HepG2 (cell line): Measurements from ENCODE around the gene TTLL1. TPM values are rescaled to one million over a fixed set of nuclear protein-coding genes. Genes with fewer than 3 reads are reported as not detected.

Experiments used
- ATAC-seq: fragments of 200-7000 bp; cut with Tn5 transposase; 3 replicates; pipeline ENCODE4 v1.9.1; 2020; ENCODE audit warnings: mild to moderate bottlenecking, moderate library complexity
- BruUV-seq: library from RNA; stranded (reverse); fragments of 400-500 nt; replicated peaks from 2 replicates; lab custom pipeline; 2021; lab: Mats Ljungman, UMichigan
- CTCF ChIA-PET: fragments of 300-600 bp; formaldehyde crosslinking; extraction: SDS; loops from one replicate; lab custom pipeline; 2021; ENCODE audit warnings: low total read pairs, inconsistent platforms, low intra/inter-chr PET ratio; lab: Yijun Ruan, JAX
- POLR2A ChIA-PET: fragments of 350-600 bp; sonication (Branson Sonifier 250); formaldehyde crosslinking; loops from one replicate; lab custom pipeline; 2020; ENCODE audit warnings: antibody characterized with exemption, inconsistent platforms; lab: Yijun Ruan, JAX
- DNase-seq: peaks from one replicate; pipeline ENCODE4 v3.0.0-alpha.2; 2015; ENCODE audit warnings: low spot score
- FAIRE-seq: peaks from 3 replicates; lab custom pipeline; 2011; peaks lifted over from hg19 to GRCh38; lab: Jason Lieb, UNC
- H2AFZ ChIP-seq: one replicate; pipeline ENCODE4 v1.6.1; 2011; ENCODE audit warnings: low read length, inconsistent platforms
- H3K27ac ChIP-seq: fragments of 300-600 bp; 3 replicates; pipeline ENCODE4 v1.8.0; 2011; ENCODE audit warnings: mixed run types, mild to moderate bottlenecking, mixed read lengths, low read length, inconsistent platforms; ENCODE audit not compliant: insufficient read depth; ENCODE audit errors: extremely low read length
- H3K27me3 ChIP-seq, 2 experiments: fragments of 200-600 bp in 1 of 2; 2 replicates in 1 of 2; 3 replicates in 1 of 2; pipeline versions ENCODE4 v1.6.0 to v1.8.0; 2011; ENCODE audit warnings: low read length in 2 of 2, mild to moderate bottlenecking in 2 of 2, moderate library complexity in 2 of 2, inconsistent platforms in 1 of 2; ENCODE audit not compliant: insufficient read depth in 2 of 2, control insufficient read depth in 1 of 2
- H3K36me3 ChIP-seq, 2 experiments: fragments of 200-600 bp in 1 of 2; replicated peaks in 1 of 2; 2 replicates in 1 of 2; 3 replicates in 1 of 2; pipeline versions ENCODE4 v1.5.1 to v1.8.0; 2011; ENCODE audit warnings: low read length in 2 of 2, inconsistent platforms in 1 of 2; ENCODE audit not compliant: insufficient read depth in 2 of 2, control insufficient read depth in 1 of 2
- H3K4me1 ChIP-seq: 2 replicates; pipeline ENCODE4 v1.5.1; 2012; ENCODE audit warnings: low read length, inconsistent platforms; ENCODE audit not compliant: insufficient read depth
- H3K4me2 ChIP-seq: 2 replicates; pipeline ENCODE4 v1.6.0; 2011; ENCODE audit warnings: low read depth, low read length, inconsistent platforms
- H3K4me3 ChIP-seq, 3 experiments: fragments of 200-600 bp in 1 of 3; sonication (generic), shearing (Covaris generic) in 1 of 3; replicated peaks in 1 of 3; 2 replicates each; pipeline ENCODE4 v1.5.1; 2011 to 2016; ENCODE audit warnings: low read length in 3 of 3, inconsistent platforms in 2 of 3, low read depth in 2 of 3, mild to moderate bottlenecking in 2 of 3, control low read depth in 1 of 3, mixed read lengths in 1 of 3; ENCODE audit not compliant: insufficient read depth in 1 of 3
- H3K79me2 ChIP-seq: one replicate; pipeline ENCODE4 v1.6.1; 2011; ENCODE audit warnings: low read length, inconsistent platforms; ENCODE audit not compliant: insufficient read depth
- H3K9ac ChIP-seq: 2 replicates; pipeline ENCODE4 v1.6.0; 2011; ENCODE audit warnings: mild to moderate bottlenecking, low read depth, low read length, inconsistent platforms; ENCODE audit not compliant: insufficient read depth
- H3K9me3 ChIP-seq: 2 replicates; pipeline ENCODE4 v1.5.1; 2012; ENCODE audit warnings: mild to moderate bottlenecking, low read length
- H4K20me1 ChIP-seq: 2 replicates; pipeline ENCODE4 v1.6.0; 2011; ENCODE audit warnings: inconsistent platforms, mild to moderate bottlenecking, low read length, moderate library complexity; ENCODE audit not compliant: insufficient read depth
- ATM ChIP-seq: fragments of 450-650 bp; IDR thresholded peaks from 2 replicates; pipeline ENCODE4 v1.7.1; 2017; ENCODE audit warnings: mild to moderate bottlenecking, borderline replicate concordance
- KDM5A ChIP-seq: fragments of 200-600 bp; sonication (generic); IDR thresholded peaks from 2 replicates; pipeline ENCODE4 v1.7.0; 2018; ENCODE audit warnings: antibody characterized with exemption, mild to moderate bottlenecking, low read length, borderline replicate concordance
- PRMT3 ChIP-seq: sonication (generic); formaldehyde crosslinking; IDR thresholded peaks from 2 replicates; pipeline ENCODE4 v1.8.1; 2022; ENCODE audit warnings: low read depth, mild to moderate bottlenecking, moderate library complexity, missing genetic modification reagents, borderline replicate concordance
- ZFP62 ChIP-seq: sonication (generic); formaldehyde crosslinking; IDR thresholded peaks from 2 replicates; pipeline ENCODE4 v1.4.0; 2020; ENCODE audit warnings: missing genetic modification reagents
- ZNF333 ChIP-seq: sonication (generic); formaldehyde crosslinking; IDR thresholded peaks from 2 replicates; pipeline ENCODE4 v1.4.0; 2020; ENCODE audit warnings: mild to moderate bottlenecking, missing genetic modification reagents, borderline replicate concordance
- ZNF562 ChIP-seq: sonication (generic); formaldehyde crosslinking; IDR thresholded peaks from 2 replicates; pipeline ENCODE4 v1.8.0; 2022; ENCODE audit warnings: missing genetic modification reagents, borderline replicate concordance
- WGBS: methylation state at CpG from one replicate; pipeline ENCODE4 v1.1.6; 2017; ENCODE audit warnings: low lambda C conversion rate; 5-methylcytosine and 5-hydroxymethylcytosine counted together
- in situ Hi-C: cut with HindIII; loops from 2 replicates; pipeline ENCODE4 v1.10.0; 2017; ENCODE audit warnings: low pct_unique_long_range_greater_than_20kb; ENCODE audit not compliant: extremely low pct_ligation_motif_present
- intact Hi-C: fragments of 100-400 bp; cut with micrococcal nuclease; formaldehyde crosslinking; loops from one replicate; pipeline ENCODE4 v1.10.0; 2022; ENCODE audit not compliant: unreplicated experiment
- polyA plus RNA-seq, 8 experiments: library from polyadenylated mRNA; depleted of rRNA in 3 of 8; stranded (reverse) in 7 of 8; unstranded in 1 of 8; fragments of >200 nt; fragmentation: Illumina TruSeq in 4 of 8; extraction: Trizol in 4 of 8; gene quantifications; 2 replicates each; pipeline versions ENCODE4 v1.2.1 to v1.2.3, GENCODE V29; 2011 to 2016; ENCODE audit warnings: low read depth in 4 of 8, missing spikeins in 1 of 8, mixed read lengths in 1 of 8; ENCODE audit not compliant: insufficient read depth in 1 of 8
- total RNA-seq, 5 experiments: library from RNA; depleted of rRNA; stranded (reverse); fragments of >200 nt; fragmentation: Illumina TruSeq; extraction: Trizol; gene quantifications; 2 replicates each; pipeline ENCODE4 v1.2.3, GENCODE V29; 2016; ENCODE audit warnings: low read depth in 1 of 5

Gene TTLL1
- total and polyA plus RNA-seq, 2 of the 13 experiments (the other 11 are each of a cell fraction or from before 2014, with no cell fraction given): 1.6 to 5.3 TPM

GRCh38 chr22:43098356-43098755 is 9.2 kb upstream of the TTLL1 start:
- in situ Hi-C loops: no loop called here
- CTCF ChIA-PET: no interaction called here

DNA sequence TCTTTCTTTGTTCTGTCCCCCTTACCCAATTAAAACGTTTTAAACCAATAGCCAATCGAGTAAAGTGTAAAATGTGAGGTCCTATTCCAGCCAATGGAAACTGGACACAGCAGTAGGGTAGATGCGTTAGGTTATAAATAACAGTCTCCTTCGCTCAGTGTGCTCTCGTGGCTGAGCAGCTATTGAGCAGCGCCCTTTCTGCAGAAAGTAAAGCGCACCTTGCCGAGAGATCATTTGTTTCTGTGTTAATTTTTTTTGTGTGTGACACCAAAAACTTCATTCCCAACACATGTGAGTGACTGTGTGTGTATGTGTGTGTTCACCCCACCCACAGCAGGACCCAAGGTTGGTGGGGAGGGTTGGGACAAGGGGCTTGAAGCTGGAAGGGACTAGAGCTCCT is 7.2 kb upstream of the TTLL1 start:
- Histone ChIP-seq H3K79me2 (no peaks in the 10 kb centered on the region), H3K9ac (no peak overlapping the region), H3K27me3 (no peaks in the 10 kb centered on the region), H2AFZ (no peak overlapping the region), H3K4me3 (no peak overlapping the region), H4K20me1 (no peaks in the 10 kb centered on the region), H3K4me1 (peaks cover 54% of the 10 kb centered on the region), H3K36me3 (no peaks in the 10 kb centered on the region), H3K27ac (no peak overlapping the region)
- WGBS: 81% methylated on average over 8 of the region's 8 CpGs
- no peak for DNase-seq
- BruUV-seq: no TSS peak
- POLR2A ChIA-PET: no interaction called here
- in situ Hi-C loops: no loop called here
- TF ChIP-seq ZNF333 (CRISPR knock-in tag) (no peak), ZFP62 (CRISPR knock-in tag) (no peak), ZNF562 (CRISPR knock-in tag) (peak; percentile 82; the same call in 1 of the 2 replicates)
- TF ChIP-seq, all 625 proteins: peak for 1
- no peak overlapping the region for H3K4me2 ChIP-seq
- intact Hi-C loops: no loop called here
- CTCF ChIA-PET: no interaction called here
- FAIRE-seq: no peak
- no peak for ATAC-seq
- H3K9me3 ChIP-seq: peaks cover 11% of the 10 kb centered on the region

More at GRCh38 chr22:43098356-43098755, 9.2 kb upstream of the TTLL1 start:
- no peak overlapping the region for H3K9ac ChIP-seq
- no peak overlapping the region for H3K27ac ChIP-seq
- H3K36me3 ChIP-seq: no peaks in the 10 kb centered on the region
- no peak overlapping the region for H3K4me3 ChIP-seq
- ATAC-seq: no peak
- H3K4me1 ChIP-seq: peaks cover 53% of the 10 kb centered on the region
- TF ChIP-seq ATM (no peak), PRMT3 (CRISPR knock-in tag) (no peak), KDM5A (no peak)
- intact Hi-C loops: no loop called here
- H3K79me2 ChIP-seq: no peaks in the 10 kb centered on the region
- H4K20me1 ChIP-seq: no peaks in the 10 kb centered on the region
- FAIRE-seq: no peak
- H3K27me3 ChIP-seq: no peaks in the 10 kb centered on the region
- POLR2A ChIA-PET: no interaction called here
- no peak for DNase-seq
- H2AFZ ChIP-seq: no peak overlapping the region
- H3K9me3 ChIP-seq: peaks cover 11% of the 10 kb centered on the region
- no TSS peak for BruUV-seq
- H3K4me2 ChIP-seq: no peak overlapping the region
- 46% methylated on average over 4 of the region's 4 CpGs for WGBS
